Measurements from ENCODE around the gene ST3GAL3. TPM values are rescaled to one million over a fixed set of nuclear protein-coding genes. Genes with fewer than 3 reads are reported as not detected.

Gene ST3GAL3
- total and polyA plus RNA-seq, 10 of the 15 experiments (the other 5 are each of a cell fraction or from before 2014, with no cell fraction given), result 1.2 to 19.3 (median 11.0) TPM

- TF ChIP-seq RELB (IDR thresholded peaks at IDR 0.05; ENCODE audit: low read depth), result no peak
- TF ChIP-seq RUNX3 (IDR thresholded peaks at IDR 0.05; ENCODE audit: low read length), result no peak
- no peak for TF ChIP-seq NR2C2 (IDR thresholded peaks at IDR 0.05; ENCODE audit: borderline replicate concordance, control insufficient read depth, insufficient read length, low read depth)
- TF ChIP-seq RAD21 (IDR thresholded peaks at IDR 0.05; ENCODE audit: insufficient read depth, low read depth, low read length), result no peak
- no peak for TF ChIP-seq ZZZ3 (IDR thresholded peaks at IDR 0.05; ENCODE audit: control insufficient read depth, insufficient read length, low read depth)
- no peak for TF ChIP-seq FOS (IDR thresholded peaks at IDR 0.05; ENCODE audit: borderline replicate concordance, extremely low read depth, insufficient read length)
- TF ChIP-seq SPI1 (IDR thresholded peaks at IDR 0.05; ENCODE audit: borderline replicate concordance, insufficient read depth, low read depth, low read length), result no peak
- no peak for TF ChIP-seq EP300 (IDR thresholded peaks at IDR 0.05; ENCODE audit: borderline replicate concordance in 1 of 2, control insufficient read depth in 1 of 2, low read depth in 2 of 2, low read length in 2 of 2)
- TF ChIP-seq KLF5 (IDR thresholded peaks at IDR 0.05; ENCODE audit: partially characterized antibody), result no peak
These were observed 46.1 kb downstream of the ST3GAL3 start (continued) for GRCh38 chr1:43753422-43753821.

GRCh38 chr1:43754892-43755291, 47.6 kb downstream of the ST3GAL3 start:
- Histone ChIP-seq H3K79me2 (ENCODE audit: control insufficient read depth, insufficient read depth, low read length) (no peaks in the 10 kb centered on the region), H4K20me1 (ENCODE audit: control insufficient read depth, insufficient read depth) (no peaks in the 10 kb centered on the region), H3K4me2 (ENCODE audit: control insufficient read depth, insufficient read depth) (no peak overlapping the region), H3K36me3 (ENCODE audit: control insufficient read depth in 2 of 2, insufficient read depth in 2 of 2, low read length in 1 of 2) (no peaks in the 10 kb centered on the region), H3K4me3 (no peak overlapping the region), H3K27ac (ENCODE audit: control insufficient read depth, insufficient read depth) (no peak overlapping the region), H3K9me3 (replicated peaks; ENCODE audit: control insufficient read depth, insufficient read depth, low read length) (no peaks in the 10 kb centered on the region), H2AFZ (ENCODE audit: control insufficient read depth, low read depth, low read length) (no peak overlapping the region), H3K27me3 (replicated peaks in 1 of 2; ENCODE audit: control insufficient read depth in 2 of 2, insufficient read depth in 2 of 2, low read length in 1 of 2) (no peaks in the 10 kb centered on the region), H3K9ac (ENCODE audit: control insufficient read depth, insufficient read depth, low read length) (no peak overlapping the region), H3K4me1 (ENCODE audit: control insufficient read depth, insufficient read depth, low read length) (no peaks in the 10 kb centered on the region)
- SMC1A ChIA-PET (ENCODE audit: uncharacterized antibody, unreplicated experiment), result interaction anchor here (0.6 to 4.0 kb wide), 4 partner anchors 9 to 180 kb away, joined by 3 to 19 read pairs (median 4); no protein-coding TSS in a partner anchor
- RAD21 ChIA-PET (ENCODE audit: unreplicated experiment), result interaction anchor here (1.1 to 1.6 kb wide), 2 partner anchors 9 to 178 kb away, joined by 3 to 8 read pairs; no protein-coding TSS in a partner anchor
- in situ Hi-C loops (cut with MboI), result no loop called here
- POLR2A ChIA-PET, result no interaction called here
- FAIRE-seq (no peak), DNase-seq (ENCODE audit: low read depth, low spot score) (no peak), ATAC-seq (no peak)
- intact Hi-C loops (cut with micrococcal nuclease; ENCODE audit: unreplicated experiment), result no loop called here
- TF ChIP-seq KLF5 (IDR thresholded peaks at IDR 0.05; ENCODE audit: partially characterized antibody) (no peak), ZNF384 (IDR thresholded peaks at IDR 0.05; ENCODE audit: borderline replicate concordance, low read depth, low read length) (no peak), ZNF24 (IDR thresholded peaks at IDR 0.05) (no peak), SIX5 (IDR thresholded peaks at IDR 0.05; ENCODE audit: low read depth, low read length, severe bottlenecking) (no peak), USF2 (IDR thresholded peaks at IDR 0.05; ENCODE audit: borderline replicate concordance, low read depth, low read length) (no peak), CBFB (IDR thresholded peaks at IDR 0.05; ENCODE audit: low read depth) (no peak), SP1 (IDR thresholded peaks at IDR 0.05; ENCODE audit: low read depth, low read length) (no peak)
- BruUV-seq (replicated peaks), result no TSS peak
- CTCF ChIA-PET, result interaction anchor here (0.7 to 4.8 kb wide), 3 partner anchors 8 to 224 kb away, joined by 3 to 26 read pairs (median 3); partner anchors contain the start of gene PTPRF

Data from GM12878 (cell line).